ENCODE measurements around the gene ATP8A2.

GRCh38 chr13:25335856-25336255 is 35.9 kb upstream of the ATP8A2 start:
- TF ChIP-seq, protein P1, sequence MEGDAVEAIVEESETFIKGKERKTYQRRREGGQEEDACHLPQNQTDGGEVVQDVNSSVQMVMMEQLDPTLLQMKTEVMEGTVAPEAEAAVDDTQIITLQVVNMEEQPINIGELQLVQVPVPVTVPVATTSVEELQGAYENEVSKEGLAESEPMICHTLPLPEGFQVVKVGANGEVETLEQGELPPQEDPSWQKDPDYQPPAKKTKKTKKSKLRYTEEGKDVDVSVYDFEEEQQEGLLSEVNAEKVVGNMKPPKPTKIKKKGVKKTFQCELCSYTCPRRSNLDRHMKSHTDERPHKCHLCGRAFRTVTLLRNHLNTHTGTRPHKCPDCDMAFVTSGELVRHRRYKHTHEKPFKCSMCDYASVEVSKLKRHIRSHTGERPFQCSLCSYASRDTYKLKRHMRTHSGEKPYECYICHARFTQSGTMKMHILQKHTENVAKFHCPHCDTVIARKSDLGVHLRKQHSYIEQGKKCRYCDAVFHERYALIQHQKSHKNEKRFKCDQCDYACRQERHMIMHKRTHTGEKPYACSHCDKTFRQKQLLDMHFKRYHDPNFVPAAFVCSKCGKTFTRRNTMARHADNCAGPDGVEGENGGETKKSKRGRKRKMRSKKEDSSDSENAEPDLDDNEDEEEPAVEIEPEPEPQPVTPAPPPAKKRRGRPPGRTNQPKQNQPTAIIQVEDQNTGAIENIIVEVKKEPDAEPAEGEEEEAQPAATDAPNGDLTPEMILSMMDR (IDR thresholded peaks at IDR 0.05), result no peak
- TF ChIP-seq POLR2A (IDR thresholded peaks at IDR 0.05), result no peak

Data from testis (tissue), 2 donors.